Omental fat pad (tissue), 4 donors: ENCODE data around the gene EIF2B2. TPM values are rescaled to one million over a fixed set of nuclear protein-coding genes. Genes with fewer than 3 reads are reported as not detected.

Experiments
- ATAC-seq: fragments of 150-250 bp; one replicate; pipeline ENCODE4 v1.9.1; 2016; ENCODE audit warnings: mild to moderate bottlenecking, moderate library complexity; ENCODE audit not compliant: low FRiP score
- DNase-seq: peaks from one replicate; pipeline ENCODE4 v3.0.0-alpha.2; 2019; ENCODE audit warnings: low spot score
- total RNA-seq, 4 donors: library from RNA; depleted of rRNA; stranded (reverse); fragments of >200 nt; gene quantifications; one replicate each; pipeline ENCODE4 v1.1.0, GENCODE V29; 2016
- TF ChIP-seq, protein P1 (sequence below), 3 donors: fragments of 450-650 bp; IDR thresholded peaks; one replicate each; pipeline ENCODE4 v1.5.1; 2016 to 2017; ENCODE audit warnings: antibody characterized with exemption in 3 of 3, mild to moderate bottlenecking in 3 of 3, moderate library complexity in 2 of 3

Gene EIF2B2
- total RNA-seq, 4 donors from 2014 or later = 23.6 to 42.0 (median 35.2) TPM

DNA sequence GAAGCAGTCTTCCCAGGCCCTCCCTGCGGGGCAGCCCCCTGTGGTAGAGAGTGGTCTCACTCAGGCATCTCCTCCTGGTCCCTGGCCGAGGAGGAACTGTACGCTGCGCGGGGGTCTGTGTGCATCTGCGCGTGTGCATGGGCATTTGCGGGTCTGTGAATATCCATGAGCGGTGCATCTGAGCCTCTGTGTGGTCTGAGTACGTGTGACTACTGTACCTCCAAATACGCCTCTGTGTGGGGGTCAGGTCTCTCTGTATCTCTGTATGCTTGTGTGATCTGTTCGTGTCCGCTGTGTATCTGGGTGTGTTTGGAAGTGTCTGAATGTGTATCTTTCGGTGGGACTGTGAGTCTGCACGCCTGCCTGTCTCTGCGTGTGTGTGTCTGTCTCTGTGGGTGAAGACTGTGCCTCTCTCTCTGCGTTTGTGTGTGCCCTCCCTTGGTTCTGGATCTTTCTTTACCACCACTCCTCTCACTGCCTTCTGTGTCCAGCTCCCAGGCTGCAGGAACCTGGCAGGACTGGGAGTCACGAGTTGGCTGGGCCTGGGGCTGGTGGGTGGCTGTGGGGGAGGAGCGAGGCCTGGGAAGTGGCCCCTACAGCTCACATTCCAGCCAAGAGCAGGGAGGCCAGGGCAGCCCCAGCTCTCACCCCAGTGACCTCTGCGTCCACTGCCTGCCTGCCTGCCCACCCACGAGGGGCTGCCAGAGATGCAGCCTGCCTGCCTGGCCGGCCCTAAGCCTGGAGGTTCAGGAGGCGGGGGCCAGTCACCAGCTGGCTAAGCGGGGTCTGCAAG, 46.2 kb upstream of the EIF2B2 start:
- TF ChIP-seq, protein P1, sequence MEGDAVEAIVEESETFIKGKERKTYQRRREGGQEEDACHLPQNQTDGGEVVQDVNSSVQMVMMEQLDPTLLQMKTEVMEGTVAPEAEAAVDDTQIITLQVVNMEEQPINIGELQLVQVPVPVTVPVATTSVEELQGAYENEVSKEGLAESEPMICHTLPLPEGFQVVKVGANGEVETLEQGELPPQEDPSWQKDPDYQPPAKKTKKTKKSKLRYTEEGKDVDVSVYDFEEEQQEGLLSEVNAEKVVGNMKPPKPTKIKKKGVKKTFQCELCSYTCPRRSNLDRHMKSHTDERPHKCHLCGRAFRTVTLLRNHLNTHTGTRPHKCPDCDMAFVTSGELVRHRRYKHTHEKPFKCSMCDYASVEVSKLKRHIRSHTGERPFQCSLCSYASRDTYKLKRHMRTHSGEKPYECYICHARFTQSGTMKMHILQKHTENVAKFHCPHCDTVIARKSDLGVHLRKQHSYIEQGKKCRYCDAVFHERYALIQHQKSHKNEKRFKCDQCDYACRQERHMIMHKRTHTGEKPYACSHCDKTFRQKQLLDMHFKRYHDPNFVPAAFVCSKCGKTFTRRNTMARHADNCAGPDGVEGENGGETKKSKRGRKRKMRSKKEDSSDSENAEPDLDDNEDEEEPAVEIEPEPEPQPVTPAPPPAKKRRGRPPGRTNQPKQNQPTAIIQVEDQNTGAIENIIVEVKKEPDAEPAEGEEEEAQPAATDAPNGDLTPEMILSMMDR (IDR thresholded peaks at IDR 0.05) = no peak
- ATAC-seq = no peak
- no peak for DNase-seq

DNA sequence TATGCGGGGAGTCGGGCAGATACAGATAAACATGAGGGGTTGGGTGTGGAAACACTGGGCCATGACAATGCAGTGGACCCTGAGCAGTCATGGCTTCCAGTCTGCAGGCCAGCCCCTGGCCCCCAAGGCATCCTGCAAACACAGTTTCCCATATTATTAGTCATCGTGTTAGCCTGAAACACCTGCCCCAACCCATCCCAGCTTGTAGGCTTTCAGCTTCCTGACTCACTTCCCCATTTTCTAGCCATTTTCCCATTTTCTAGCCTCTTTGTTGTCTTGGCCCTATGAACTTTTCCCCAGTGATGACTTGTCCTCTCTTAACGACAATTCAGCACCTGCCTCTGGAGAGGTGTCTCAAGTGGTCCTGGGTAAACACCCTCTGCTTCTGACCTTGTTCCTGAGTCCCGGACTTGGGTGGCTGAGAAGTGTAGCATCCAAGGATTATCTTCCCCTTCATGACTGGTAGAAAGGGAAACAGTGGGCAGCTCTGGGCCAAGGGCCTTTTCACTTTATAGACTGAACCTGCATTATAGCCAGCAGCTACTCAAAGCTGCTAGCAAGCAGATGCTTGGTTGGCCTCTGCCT, 43.0 kb upstream of the EIF2B2 start:
- TF ChIP-seq, protein P1 (IDR thresholded peaks at IDR 0.05) = no peak
- DNase-seq (no peak), ATAC-seq (no peak)

DNA sequence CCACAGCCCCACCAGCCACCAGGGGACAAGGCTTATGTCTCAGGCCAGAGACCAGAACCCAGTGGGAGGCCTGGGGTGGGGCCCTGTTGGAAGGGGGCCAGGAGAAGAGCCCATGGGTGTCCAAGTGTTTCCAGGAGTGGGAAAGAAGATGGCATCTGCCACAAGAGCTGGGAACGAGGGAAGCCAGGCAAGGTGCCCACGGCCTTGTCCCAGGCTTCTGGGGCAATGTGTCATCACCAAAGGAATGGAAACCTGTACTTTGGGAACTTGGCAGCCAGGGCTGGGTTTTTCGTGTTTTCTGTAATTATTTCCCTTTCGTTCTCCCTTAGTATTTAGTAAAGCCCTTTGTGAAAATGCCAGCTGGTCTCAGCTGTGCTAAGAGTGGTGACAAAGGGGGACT, 42.0 kb upstream of the EIF2B2 start:
- TF ChIP-seq, protein P1 (IDR thresholded peaks at IDR 0.05) = no peak
- no peak for ATAC-seq
- no peak for DNase-seq

DNA sequence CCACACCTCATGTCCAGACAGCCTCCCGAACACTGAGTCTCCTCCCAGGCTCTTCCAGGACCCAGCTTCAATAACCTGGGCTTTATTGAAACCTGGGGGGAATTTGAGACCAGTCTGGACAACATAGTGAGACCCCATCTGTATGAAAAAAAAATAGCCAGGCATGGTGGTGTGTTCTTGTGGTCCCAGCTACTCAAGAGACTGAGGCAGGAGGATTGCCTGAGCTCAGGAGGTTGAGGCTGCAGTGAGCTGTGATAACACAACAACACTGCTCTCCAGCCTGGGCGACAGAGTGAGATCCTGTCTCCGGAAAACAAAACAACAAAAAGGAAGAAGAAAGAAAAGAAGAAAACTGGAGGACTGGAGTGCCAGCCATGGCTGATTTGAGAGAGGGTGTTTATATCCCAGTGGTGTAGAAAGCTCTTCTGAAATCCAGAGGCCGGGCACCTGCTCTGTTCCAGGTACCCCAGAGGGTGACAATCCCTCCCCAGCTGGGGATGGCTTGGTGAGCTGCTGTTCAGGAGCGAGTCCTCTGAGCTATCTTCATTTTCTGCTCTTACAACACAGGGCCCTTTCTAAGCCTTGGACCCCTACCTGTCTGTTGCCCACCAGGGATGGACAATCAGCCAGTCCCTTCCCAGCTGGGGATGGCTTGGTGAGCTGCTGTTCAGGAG, 41.3 kb upstream of the EIF2B2 start:
- ATAC-seq (no peak), DNase-seq (no peak)
- TF ChIP-seq, protein P1 (IDR thresholded peaks at IDR 0.05) = no peak

DNA sequence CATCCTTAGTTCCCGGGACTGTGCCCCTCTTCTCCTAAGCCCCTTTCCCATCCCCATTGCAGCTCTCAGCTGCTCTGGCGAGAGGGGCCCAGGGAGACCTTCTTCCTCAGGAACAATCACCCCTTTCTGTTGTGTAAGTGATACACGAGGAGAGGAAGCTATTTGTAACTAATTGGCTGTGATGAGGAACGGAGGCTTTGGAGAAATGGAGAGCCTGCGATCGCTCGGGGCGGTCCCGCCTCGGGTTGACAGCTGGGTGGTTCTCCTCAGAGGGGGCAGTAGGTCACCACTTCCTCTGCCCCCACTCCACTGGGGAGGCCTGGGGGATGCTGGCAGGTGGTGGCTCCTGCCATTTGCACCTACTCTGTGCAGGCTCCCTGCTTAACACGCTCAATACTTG, 40.7 kb upstream of the EIF2B2 start:
- DNase-seq = no peak
- TF ChIP-seq, protein P1 (IDR thresholded peaks at IDR 0.05) = no peak
- ATAC-seq = no peak

DNA sequence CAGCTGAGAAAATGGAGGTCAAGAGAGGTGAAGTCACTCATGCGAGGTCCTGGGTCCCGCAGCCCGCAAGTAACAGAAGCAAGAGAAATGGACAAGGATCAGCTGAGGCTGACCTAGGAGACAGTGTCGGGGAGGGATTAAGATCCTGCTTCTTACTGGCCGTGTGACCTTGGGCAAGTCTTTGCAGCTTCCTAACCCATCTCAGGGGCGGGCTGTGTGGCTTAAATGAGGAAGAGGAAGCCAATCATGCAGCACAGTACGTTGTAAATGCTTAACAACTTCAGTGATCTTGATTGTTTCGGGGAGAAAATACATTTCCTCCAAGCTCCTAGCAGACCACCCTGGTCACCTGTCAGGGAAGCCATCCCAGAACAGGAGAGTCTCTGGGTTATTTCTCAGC, 40.2 kb upstream of the EIF2B2 start:
- DNase-seq (no peak), ATAC-seq (no peak)
- TF ChIP-seq, protein P1 (IDR thresholded peaks at IDR 0.05) = no peak
